Hematopoietic multipotent progenitor cell treated with erythropoietin and hydrocortisone succinate and interleukin-3 and kit ligand, for 8 days (in vitro differentiated cells): ENCODE measurements around the gene GAS6.
A peak's percentile ranks its signal among the peaks of the same experiment; 100 is the strongest.

Source experiments
- DNase-seq: peaks from one replicate; pipeline ENCODE4 v3.0.0-alpha.2; 2015

Gene GAS6

DNA sequence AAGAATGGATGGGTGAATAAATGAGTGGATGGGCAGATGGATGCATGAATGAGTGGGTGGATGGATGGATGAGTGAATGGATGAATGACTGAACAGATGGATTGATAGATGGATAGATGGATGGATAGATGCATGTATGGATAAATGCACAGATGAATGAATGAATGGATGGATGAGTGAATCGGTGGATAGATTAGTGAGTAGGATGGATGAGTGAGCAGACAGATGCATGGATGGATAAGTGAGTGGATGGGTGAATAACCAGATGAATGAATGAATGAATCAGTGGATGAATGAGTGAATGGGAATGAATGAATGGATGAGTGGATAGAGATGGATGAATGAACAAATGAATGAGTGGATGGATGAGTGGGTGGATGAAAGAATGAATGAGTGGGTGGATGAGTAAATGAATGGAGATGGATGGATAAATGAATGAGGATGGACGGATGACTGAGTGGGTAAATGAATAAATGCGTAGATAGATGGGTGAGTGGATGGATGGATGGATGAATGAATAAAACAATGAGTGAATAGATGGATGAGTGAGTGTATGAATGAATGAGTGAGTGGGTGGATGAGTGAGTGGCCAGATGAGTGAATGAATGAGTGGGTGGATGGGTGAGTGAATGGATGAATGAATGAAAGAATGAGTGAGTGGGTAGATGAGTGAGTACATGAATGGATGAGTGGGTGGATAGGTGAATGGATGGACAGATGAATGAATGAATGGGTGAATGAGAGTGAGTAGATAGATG lies 13.0 kb downstream of the GAS6 start:
- DNase-seq = no peak

DNA sequence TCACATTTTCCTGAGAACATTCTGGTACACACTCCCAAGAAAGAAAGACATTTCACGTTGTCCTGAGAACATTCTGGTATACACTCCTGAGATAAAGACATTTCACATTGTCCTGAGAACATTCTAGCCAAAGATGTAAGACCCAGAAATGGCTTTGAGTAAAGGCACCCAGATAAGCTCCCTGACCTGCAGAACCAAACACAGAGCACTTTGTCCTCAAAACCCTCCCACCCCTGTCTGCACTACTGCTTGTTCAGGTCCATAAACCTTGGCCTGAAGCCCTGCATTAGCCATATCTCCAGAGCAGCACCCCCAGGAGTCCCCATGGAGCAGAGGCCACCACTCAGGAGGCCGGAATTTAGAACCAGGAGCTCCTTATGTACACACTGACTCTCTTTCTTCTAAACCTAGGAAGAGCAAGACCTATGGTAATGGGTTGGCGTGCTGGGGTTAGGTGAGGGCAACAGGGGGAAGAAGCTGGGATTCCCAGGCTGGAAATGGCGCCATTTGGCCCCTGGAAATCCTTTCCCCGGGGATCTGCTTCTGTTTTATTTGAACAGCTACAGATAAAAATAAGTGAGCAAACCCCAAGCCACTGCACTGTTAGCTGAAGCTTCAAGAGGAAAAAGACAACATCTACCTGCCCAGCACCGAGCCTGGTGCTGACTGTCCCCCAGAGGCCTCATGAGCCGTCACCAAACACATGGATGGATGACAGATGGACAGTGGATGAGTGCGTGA lies 13.7 kb downstream of the GAS6 start:
- no peak for DNase-seq

DNA sequence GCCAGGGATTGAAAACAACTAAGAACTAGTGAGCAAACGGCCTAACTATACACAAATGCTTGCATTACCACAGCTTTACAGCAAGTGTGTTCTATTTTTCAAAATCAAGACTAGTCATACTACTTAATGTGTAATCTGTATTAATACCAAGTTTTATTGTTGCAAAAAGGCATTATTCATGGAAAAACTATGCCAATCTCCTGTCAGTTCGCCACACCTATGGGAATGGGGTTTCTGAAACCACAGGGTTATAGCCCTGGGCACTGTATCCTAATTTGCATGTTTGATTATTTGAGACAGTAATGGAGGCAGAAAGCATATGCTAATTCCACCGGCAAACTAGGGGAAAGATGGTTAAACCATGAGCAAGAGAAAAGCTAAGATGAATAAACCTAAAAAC lies 14.3 kb downstream of the GAS6 start:
- DNase-seq = no peak

DNA sequence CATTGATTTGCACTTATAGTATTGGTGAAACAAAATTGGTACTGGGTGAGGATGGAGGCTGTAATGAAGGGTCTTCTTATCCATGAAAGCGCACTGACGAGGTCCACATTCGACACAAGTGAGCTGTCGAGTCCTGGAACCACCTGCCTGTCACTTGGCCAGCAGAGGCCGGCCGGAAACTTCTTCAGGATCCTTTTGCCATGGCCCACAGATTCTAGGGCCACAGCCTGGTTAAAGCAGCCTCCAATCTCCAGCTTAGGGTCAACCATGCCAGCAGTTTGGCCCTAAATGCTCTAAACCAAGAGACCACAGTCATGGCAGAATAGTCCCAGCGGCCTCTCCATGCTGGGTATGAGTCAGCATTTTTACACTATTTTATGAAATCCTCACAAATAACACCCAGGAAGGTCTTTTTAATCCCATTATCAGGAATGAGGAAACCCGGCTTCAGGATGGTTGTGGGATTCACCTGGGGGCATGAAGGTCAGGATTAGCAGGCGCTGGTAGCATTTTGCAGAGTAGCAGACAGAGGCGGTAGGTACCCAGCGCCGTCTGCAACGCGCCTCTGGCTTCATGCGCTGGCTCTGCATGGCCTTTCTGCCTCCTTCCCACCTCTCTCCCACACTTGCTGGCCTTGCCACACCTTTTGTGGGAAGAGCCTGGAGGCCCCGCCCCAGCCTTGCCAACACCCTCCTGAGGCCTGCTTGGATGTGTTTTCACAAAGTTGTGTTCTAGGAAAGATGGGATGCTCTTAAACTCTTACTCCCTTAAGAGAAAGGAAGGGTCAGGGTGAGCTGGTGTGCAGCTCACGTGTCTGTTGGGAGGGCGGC lies 15.2 kb downstream of the GAS6 start:
- DNase-seq = no peak

DNA sequence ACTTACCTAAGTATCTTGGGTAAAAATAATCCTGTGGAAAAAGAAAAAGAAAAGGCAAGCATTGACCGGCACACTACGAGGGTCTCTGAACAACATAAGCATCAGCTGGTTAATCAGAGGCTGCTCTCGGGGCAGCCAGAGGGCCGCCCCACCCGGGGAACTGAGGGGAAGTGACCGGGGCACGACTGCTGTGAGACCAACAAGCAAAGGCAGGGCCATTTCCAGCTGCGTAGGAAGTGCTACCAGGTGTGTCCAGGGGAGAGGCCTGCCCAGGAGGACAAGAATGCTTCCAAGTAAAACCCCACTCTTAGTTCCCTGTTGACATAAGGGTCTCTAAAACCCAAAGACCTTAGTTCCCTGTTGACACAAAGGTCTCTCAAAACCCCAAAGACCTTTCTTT lies 15.9 kb downstream of the GAS6 start:
- DNase-seq = no peak

DNA sequence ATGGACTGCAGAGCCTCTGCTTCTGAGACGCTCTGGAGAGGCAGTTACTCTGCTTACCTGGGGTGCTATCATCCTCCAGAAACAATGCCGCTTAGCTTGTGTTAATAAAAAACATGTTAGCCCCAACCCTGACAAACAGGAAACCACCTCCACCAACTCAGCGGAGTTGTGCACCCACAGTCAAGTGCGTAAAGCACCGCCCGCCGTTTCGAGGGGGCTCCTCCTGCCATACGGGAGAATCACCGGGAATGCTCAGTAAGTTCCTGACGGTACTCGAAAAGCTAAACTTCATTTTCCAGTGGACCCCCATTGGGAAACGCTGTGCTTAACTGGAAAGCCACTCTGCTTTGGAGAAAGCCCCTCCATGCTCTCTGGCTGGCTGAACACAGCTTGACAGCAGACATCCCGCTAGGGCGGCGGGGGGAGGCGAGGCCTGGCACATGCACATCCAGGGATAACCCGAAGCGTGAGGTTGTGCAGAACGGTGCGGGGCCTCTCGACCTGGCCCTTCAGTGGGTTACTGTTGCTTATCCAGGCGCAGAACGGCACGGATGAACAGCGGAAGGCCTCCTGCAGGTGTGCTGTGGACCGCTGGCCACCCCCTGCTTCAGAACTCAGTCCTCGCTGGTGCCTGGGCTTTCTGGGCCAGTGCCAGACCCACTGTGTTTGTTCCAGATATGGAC lies 17.1 kb downstream of the GAS6 start:
- DNase-seq = no peak

DNA sequence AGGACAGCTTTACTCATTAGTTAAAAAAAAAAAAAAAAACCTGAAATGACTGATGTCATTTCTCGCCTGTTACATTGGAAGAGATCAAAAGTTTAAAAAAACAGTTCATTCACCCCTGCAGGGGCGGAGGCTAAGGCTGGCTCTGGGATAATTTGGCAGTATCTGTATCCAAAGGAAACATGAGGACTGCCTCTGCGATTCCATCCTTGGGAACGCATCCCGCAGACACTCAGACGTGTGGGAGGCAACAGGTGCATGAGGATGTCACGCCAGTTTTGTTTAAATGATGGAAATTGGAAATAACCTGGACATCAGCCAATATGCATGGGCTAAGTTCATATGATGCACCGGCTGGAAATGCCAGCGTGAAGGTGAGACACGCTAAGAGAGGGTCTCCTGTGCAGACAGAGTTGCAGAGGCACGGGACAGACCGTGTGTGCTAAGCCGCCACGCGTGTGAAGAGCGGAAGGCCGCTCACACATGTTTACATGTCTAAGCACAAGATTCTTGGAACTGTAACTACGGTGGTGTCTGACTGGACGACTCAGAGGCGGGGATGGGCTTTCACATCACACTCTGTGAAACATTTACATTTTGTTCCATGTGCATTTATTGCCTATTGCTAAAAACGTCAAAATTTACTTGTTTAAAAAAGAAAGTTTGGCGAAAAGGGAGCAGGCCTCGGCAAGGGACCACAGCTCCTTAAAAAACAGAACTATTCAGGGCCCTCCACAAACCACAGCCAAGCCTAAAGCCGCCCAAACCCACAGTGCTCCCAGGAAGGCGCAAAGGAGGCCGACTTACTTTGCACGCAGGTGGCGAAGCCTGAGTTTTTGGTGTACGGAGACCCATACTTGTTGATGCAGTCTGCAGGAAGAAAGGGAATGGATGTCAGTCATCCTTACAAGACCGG lies 17.9 kb downstream of the GAS6 start:
- DNase-seq = no peak

DNA sequence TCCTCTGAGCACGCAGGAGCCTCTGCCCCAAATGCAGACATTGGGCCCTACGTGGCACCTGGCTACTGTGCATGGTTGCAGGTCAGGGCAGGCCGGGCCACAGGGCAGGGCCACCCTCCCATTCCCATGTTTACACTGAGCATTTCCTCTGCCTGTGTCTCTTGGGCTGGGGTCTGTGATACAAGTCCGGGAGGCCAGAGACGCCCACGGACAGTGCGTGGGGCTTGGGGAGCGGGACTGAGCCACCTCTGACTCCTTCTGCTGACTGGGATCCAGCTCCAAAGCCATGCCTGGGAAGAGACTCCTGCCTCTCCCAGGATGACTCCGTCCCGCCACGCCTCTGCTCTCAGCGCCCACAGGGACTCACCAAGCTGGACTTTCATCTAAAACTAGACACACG lies 18.8 kb downstream of the GAS6 start:
- no peak for DNase-seq

DNA sequence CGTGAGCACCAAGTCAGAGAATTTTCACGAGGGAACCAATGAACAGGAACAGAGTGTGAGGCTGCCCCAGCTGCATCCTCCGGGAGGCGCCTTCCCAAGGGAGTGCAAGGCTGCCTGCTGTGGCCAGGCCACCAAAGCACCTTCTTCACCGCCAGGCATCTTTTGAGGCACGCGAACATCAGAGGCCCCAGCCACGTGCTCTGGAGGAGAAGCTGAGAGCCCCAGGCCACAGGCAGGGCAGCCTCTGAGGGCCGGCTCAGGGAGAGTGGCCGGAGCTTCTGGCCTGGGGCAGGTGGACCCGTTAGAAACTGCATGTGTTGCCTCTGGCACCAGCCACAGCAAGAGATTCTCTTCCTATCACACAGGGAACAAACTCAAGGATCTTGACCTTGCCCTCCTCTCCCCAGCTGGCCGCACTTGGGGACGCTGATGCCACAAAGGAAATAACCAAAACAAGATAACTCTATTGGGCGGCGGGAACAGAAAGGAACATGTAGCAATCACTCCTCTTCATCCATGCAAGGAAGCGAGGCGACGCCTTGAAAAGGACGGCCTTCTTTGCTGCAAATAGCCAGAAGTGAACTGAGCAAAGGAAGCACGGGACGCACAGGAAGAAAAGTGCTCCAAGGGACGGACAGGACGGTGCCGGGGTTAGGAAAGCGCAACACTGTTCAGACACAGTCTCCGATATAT lies 19.9 kb downstream of the GAS6 start:
- DNase-seq = no peak

DNA sequence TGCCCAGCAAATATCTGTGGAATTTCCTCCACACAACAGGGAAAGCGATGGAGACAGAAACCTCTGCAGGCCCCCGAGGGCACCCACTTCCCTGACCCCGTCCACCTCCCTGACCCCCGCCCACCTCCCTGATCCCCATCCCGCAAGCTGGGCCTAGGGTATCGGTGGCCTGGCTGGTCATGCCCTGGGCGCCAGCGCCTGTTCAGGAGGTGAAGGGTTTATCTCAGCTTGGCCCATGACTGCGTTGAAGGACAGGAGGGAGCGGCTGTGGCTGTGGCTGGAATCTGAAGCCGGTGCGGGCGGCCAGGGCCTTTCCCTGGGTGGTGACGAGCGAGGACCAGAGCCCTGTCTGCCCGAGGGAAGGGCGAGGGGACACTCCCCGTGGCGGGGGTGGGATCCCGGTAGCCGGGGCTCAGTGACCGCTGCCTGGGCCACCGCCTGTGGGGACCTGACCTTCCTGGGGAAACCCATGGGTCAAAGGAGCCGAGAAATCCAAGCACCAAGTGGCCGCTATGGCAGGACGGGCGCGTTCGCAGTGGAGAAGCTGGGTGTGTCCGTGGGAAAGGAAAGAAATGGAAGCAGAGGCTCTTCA lies 20.7 kb downstream of the GAS6 start:
- DNase-seq = no peak

DNA sequence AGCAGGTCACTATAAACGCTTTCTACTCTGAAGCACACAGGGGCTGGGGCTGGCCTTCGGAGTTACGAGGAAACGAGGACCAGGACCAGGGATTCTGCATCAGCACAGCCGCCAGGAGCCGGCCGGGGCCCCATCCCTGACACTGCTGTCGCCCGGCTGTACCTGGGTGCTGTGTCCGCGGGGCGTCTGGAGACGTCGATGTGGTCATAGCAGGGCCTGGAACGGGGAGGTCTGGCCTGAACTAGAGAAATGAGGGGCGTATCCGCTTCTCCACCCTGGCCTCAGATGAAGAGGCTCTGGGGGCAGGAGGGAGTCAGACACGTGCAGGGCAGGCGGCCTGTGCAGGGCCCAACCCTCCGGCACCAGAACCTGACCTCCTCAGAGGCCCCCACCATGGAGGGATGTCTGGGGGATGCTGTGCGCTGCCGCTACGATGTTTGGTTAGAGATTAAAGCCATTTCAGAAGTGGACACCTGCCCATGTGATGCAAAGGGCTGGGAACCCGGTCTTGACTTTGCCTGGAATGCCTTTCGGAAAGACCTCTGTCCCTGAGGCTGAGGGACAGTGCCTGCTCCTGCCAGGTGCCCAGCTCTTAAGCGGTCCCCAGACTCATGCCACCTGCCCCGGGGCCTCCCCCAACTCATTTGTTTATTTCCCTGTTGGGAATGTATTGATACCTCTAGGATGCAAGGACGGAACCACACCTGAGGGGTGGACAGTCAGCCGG lies 21.4 kb downstream of the GAS6 start:
- DNase-seq = no peak

DNA sequence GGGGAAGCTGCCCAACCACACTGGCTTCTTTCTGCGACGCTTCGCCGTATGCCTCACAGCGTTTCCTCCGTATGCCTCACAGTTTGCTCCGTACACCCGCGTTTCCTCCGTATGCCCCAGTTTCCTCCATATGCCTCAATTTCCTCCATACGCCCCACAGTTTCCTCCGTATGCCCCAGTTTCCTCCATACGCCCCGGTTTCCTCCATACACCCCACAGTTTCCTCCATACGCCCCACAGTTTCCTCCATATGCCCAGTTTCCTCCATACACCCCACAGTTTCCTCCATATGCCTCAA lies 22.6 kb downstream of the GAS6 start:
- no peak for DNase-seq

DNA sequence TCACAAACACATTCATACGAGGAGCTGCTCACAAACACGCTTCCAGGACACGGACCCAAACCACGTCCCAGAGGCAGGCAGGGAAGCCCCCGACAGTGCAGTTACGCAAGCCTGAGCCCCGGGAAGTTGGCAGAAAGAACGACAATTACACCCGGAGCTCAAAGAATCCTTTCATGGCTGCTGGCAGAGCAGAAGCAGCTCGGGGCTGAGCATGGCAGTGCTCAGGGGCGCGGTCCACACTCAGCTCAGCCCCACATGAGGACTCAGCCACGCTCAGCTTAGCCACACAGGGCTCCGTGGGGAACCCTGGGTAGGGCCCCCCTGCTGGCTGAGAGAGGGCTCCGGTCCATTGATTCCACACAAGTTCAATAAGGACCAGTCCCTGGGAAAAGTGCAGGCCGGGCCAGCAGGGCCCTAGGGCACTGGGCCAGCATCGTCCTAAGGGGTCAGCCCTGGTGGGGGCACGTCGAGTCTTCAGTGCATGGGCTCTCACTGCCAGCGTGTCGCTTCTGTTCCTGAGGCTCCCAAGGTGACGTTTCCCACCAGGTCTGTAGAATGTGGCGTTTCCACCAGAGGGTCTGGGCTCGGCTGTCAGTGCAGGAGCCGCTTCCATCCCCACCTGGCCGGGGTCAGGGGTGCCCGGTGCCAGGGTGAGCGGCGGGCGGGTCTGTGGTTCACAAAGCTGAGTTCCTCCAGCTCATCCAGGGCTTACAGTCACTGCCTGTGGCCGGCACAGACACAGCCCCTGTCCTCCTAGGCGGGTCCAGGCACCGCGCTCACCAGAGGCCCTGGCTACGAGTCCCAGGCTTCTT lies 23.1 kb downstream of the GAS6 start:
- DNase-seq = no peak

DNA sequence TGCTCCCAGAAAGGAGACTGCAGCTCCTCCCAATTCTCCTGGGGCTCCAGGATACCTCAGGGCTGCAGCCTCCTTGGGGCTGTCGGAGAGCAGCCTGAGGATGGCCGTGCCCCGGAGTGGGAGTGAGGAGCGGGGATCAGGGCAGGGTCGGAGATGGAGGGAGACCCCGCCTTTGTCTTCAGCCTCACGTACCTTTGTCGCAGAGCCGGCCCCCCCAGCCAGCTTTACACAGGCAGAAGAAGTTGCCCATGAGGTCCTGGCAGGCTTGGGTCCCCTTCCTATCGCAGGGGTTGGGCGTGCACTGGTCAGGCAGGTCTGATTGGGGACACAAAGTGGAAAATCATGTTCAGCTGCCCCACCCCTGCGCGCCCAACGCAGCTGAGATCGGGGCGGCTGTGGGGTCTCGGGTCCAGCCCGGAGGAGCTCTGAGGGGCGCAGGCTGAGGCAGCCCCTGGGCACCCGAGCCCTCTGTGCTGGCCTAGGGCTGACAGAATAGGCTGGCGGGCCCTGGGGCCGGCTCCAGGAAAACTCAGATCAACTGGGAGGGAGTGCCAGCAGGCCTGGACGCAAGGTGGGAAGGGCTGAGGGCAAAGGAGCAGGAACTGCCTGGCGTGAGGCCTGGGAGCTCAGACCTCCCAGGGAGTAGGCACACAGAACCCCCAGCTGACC lies 24.2 kb downstream of the GAS6 start:
- DNase-seq = no peak

DNA sequence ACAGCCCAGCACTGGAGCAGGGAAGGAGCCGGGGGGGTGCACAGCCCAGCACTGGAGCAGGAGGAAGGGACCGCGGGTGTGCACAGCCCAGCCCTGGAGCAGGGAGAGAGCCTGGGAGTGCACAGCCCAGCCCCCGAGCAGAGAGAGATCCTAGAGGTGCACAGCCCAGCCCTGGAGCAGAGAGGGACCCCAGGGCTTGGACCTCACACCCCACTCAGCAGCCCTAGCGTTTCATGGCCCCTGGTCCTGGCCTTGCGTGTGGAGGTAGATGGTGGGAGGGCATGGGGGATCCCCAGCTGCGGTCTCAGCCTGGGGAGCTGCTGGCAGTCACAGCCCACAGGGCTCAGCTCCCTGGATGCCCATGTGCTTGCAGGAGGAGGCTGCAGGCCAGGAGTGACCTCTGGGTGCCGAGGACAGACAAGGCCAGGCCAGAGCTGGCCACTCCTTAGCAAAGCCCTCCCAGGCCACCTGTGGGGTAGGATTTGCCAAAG lies 25.1 kb downstream of the GAS6 start:
- no peak for DNase-seq

DNA sequence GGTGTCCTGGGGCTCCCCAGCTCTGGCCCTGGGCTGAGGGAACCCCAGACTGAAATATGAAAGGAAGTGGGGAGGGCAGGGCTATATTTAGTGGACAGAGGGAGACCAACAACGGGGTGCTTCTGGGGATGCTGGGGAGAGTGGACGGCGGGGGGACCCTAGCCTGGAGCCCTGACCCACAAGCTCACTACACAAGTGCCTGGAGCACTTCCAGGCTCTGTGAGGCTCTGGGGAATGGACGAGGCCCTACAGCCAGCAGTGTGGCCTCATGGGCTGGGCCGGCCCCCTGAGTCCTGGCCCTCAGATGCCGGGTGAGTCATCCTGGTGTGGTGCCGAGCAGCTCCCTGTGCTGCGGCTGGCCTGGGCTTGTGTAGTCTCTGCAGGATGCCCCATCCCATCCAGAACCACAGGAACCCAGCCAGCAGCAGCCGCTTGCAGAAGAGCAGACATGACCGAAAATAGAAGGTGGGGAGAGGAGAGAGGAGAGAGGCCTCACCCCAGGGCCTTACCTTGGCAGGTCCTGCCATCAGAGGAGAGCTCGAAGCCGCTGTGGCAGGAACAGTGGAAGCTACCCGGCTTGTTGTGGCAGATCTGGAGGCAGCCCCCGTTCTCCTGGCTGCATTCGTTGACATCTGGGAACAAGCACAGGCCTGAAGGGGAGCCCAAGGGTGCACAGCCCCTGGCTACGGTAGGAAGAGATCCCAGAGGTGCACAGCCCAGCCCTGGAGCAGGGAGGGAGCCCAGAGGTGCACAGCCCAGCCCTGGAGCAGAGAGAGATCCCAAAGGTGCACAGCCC lies 26.1 kb downstream of the GAS6 start:
- DNase-seq = peak; percentile 37

DNA sequence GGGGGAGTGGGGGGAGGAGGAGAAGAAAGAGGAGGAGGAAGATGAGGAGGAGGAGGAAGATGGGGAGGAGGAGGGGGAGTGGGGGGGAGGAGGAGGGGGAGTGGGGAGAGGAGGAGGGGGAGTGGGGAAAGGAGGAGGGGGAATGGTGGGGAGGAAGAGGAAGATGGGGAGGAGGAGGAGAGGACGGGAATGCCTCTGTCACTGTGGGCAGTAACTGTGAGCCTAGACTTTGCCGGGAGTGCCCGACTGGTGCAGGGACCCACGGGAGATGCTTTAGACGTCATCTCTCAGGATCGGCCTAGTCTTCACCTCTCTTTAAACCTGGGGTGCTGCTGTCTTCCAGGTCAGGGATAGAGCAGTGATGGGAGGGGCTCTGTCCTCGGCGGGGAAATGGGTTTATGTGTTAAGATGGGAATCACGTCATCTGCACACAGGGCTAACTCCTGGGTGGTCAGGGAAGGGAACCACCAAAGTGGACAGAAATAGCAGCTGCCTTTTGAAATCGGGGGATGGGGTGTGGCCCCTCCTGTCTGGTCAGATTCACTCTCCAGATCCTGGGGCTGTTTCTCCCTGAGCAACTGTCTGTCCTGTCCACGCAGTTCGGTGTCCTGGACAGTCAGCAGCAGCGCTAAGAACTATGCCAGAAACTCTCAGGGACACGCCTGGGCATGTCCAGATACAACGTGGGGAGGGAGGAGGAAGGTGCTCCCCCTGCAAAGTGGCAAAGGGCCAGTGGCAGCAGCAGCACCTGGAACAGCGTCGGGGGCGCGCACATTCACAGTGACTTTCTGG lies 26.9 kb downstream of the GAS6 start:
- peak; percentile 49 for DNase-seq
